Parathyroid adenoma (tissue), 2 donors: ENCODE data around the gene POU2F1.
A peak's percentile ranks its signal among the peaks of the same experiment; 100 is the strongest.

Experiments
- H2AFZ ChIP-seq: fragments of 300-600 bp; sonication (generic); one replicate; pipeline ENCODE4 v1.7.0; 2017; ENCODE audit warnings: antibody characterized with exemption, mild to moderate bottlenecking
- H3K27ac ChIP-seq: fragments of 300-600 bp; sonication (generic); one replicate; pipeline ENCODE4 v1.7.0; 2017
- H3K27me3 ChIP-seq: fragments of 300-600 bp; sonication (generic); one replicate; pipeline ENCODE4 v1.7.0; 2017; ENCODE audit warnings: low read length; ENCODE audit not compliant: control insufficient read depth, insufficient read depth
- H3K36me3 ChIP-seq: fragments of 300-600 bp; sonication (generic); one replicate; pipeline ENCODE4 v1.7.0; 2017; ENCODE audit warnings: low read length; ENCODE audit not compliant: control insufficient read depth, insufficient read depth
- H3K4me1 ChIP-seq: fragments of 300-600 bp; sonication (generic); one replicate; pipeline ENCODE4 v1.7.0; 2017; ENCODE audit warnings: control low read depth
- H3K4me2 ChIP-seq: fragments of 300-600 bp; sonication (generic); one replicate; pipeline ENCODE4 v1.7.0; 2017; ENCODE audit warnings: low read length
- H3K4me3 ChIP-seq: fragments of 300-600 bp; sonication (generic); one replicate; pipeline ENCODE4 v1.7.0; 2017; ENCODE audit warnings: low read depth, low read length
- H3K79me2 ChIP-seq: fragments of 300-600 bp; sonication (generic); one replicate; pipeline ENCODE4 v1.7.0; 2017; ENCODE audit warnings: control low read depth
- H3K9ac ChIP-seq: fragments of 300-600 bp; sonication (generic); one replicate; pipeline ENCODE4 v1.7.0; 2017; ENCODE audit warnings: mild to moderate bottlenecking
- H3K9me3 ChIP-seq: fragments of 300-600 bp; sonication (generic); one replicate; pipeline ENCODE4 v1.7.0; 2017; ENCODE audit warnings: low read length; ENCODE audit not compliant: control insufficient read depth
- TF ChIP-seq, protein P1 (sequence below): fragments of 300-600 bp; sonication (generic); IDR thresholded peaks from one replicate; pipeline ENCODE4 v1.7.0; 2017; ENCODE audit warnings: antibody characterized with exemption, mild to moderate bottlenecking
- donor health status: primary hyperparathyroidism.

Gene POU2F1

DNA sequence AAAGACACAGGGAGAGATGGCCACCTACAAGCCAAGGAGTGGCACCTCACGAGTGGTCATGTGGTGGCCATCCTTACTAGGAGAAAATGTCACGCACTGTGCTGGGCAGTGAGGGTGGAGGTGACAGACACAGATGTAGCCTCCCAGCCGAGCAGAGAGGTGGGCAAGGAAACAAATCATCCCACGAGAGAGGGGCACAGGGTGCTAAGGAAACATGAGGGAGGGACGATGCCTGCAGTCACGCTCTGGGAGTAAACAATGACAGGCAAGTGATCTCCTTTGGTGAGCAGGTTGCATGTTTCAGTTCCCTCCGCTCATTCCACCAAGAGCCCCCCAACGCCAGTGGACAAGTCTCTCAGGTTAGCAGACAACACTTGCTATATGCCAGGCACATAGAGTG lies 231.8 kb downstream of the POU2F1 start:
- no peaks in the 10 kb centered on the region for H3K36me3 ChIP-seq
- no peak overlapping the region for H3K27ac ChIP-seq
- no peaks in the 10 kb centered on the region for H3K4me1 ChIP-seq
- no peaks in the 10 kb centered on the region for H3K9me3 ChIP-seq
- no peak overlapping the region for H3K4me2 ChIP-seq
- H3K9ac ChIP-seq, result no peak overlapping the region
- no peaks in the 10 kb centered on the region for H3K79me2 ChIP-seq
- no peaks in the 10 kb centered on the region for H3K27me3 ChIP-seq
- TF ChIP-seq, protein P1, sequence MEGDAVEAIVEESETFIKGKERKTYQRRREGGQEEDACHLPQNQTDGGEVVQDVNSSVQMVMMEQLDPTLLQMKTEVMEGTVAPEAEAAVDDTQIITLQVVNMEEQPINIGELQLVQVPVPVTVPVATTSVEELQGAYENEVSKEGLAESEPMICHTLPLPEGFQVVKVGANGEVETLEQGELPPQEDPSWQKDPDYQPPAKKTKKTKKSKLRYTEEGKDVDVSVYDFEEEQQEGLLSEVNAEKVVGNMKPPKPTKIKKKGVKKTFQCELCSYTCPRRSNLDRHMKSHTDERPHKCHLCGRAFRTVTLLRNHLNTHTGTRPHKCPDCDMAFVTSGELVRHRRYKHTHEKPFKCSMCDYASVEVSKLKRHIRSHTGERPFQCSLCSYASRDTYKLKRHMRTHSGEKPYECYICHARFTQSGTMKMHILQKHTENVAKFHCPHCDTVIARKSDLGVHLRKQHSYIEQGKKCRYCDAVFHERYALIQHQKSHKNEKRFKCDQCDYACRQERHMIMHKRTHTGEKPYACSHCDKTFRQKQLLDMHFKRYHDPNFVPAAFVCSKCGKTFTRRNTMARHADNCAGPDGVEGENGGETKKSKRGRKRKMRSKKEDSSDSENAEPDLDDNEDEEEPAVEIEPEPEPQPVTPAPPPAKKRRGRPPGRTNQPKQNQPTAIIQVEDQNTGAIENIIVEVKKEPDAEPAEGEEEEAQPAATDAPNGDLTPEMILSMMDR, result no peak
- no peak overlapping the region for H2AFZ ChIP-seq
- H3K4me3 ChIP-seq, result no peak overlapping the region

- no peaks in the 10 kb centered on the region for H3K9me3 ChIP-seq
- no peak overlapping the region for H3K9ac ChIP-seq
- no peak overlapping the region for H3K27ac ChIP-seq
- no peak overlapping the region for H3K4me3 ChIP-seq
- H3K36me3 ChIP-seq, result no peaks in the 10 kb centered on the region
- peak overlapping the region; percentile 33 for H2AFZ ChIP-seq
- H3K27me3 ChIP-seq, result no peaks in the 10 kb centered on the region
- H3K4me2 ChIP-seq, result no peak overlapping the region
- H3K4me1 ChIP-seq, result no peaks in the 10 kb centered on the region
- no peaks in the 10 kb centered on the region for H3K79me2 ChIP-seq
- TF ChIP-seq, protein P1, result no peak
Measured at GRCh38 chr1:167453123-167453522, 232.4 kb downstream of the POU2F1 start.

- no peaks in the 10 kb centered on the region for H3K9me3 ChIP-seq
- peak overlapping the region; percentile 83 for H3K27ac ChIP-seq
- H3K4me2 ChIP-seq, result peak overlapping the region; percentile 100
- H3K36me3 ChIP-seq, result no peaks in the 10 kb centered on the region
- H3K4me3 ChIP-seq, result peak overlapping the region; percentile 84
- H3K9ac ChIP-seq, result no peak overlapping the region
- H3K27me3 ChIP-seq, result no peaks in the 10 kb centered on the region
- H3K79me2 ChIP-seq, result no peaks in the 10 kb centered on the region
- H2AFZ ChIP-seq, result peak overlapping the region; percentile 97
- no peaks in the 10 kb centered on the region for H3K4me1 ChIP-seq
- TF ChIP-seq, protein P1, result no peak
Measured at GRCh38 chr1:167454304-167454893, 233.7 kb downstream of the POU2F1 start.

DNA sequence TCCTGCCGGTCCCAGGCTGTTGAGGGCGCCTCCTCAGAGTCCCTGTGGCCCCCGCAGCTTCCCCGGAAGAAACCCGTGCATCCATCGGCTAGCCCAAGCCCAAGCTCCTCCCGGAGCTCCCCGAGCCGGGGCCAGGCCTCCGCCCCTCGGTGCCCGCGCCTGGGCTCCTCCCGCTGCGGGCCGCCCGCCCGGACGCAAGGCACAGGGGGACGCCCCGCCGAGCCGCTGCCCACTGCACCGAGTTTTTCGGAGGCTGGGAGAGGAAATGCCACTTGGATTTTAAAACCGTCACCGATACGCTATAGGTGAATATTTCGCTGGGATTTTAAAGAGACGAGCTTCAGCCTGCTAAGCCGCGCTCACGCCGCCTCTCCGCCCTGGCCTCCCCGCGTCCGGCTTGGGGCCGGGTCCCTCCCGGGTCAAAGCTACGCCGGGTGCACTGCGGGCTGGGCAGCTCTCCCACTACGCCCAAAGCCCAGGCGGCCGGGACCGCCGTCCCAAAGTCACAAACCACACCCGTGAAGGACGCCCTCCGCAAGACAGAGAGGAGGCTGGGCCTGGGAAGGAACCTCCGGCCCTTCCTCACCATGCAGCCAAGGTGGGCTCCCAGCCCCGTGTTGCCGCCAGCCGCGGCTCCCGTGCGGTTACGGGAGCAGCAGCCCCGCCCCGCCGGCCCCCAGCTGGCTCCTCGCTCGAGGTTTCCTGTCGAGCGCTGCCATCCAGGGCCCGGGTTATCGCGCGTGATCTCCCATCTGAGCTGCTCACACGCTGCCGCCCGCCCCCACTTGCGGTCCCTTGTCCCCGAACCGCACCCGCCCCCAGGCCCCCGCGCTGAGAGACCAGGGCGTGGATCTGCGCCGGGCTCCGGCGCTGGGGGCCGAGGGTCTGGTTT lies 234.5 kb downstream of the POU2F1 start:
- H3K27me3 ChIP-seq, result no peaks in the 10 kb centered on the region
- H2AFZ ChIP-seq, result peak overlapping the region; percentile 97
- H3K36me3 ChIP-seq, result no peaks in the 10 kb centered on the region
- H3K79me2 ChIP-seq, result no peaks in the 10 kb centered on the region
- peak overlapping the region; percentile 76 for H3K9ac ChIP-seq
- H3K9me3 ChIP-seq, result no peaks in the 10 kb centered on the region
- TF ChIP-seq, protein P1, result no peak
- peak overlapping the region; percentile 100 for H3K4me2 ChIP-seq
- H3K4me1 ChIP-seq, result no peaks in the 10 kb centered on the region
- peak overlapping the region; percentile 84 for H3K4me3 ChIP-seq
- peak overlapping the region; percentile 83 for H3K27ac ChIP-seq
